ENCODE data around the gene EMSY.

The EMSY gene

GRCh38 chr11:76453248-76453647, 8.4 kb downstream of the EMSY start:
- no peak for DNase-seq (ENCODE audit: low read depth in 1 of 2, low spot score in 1 of 2)

DNA sequence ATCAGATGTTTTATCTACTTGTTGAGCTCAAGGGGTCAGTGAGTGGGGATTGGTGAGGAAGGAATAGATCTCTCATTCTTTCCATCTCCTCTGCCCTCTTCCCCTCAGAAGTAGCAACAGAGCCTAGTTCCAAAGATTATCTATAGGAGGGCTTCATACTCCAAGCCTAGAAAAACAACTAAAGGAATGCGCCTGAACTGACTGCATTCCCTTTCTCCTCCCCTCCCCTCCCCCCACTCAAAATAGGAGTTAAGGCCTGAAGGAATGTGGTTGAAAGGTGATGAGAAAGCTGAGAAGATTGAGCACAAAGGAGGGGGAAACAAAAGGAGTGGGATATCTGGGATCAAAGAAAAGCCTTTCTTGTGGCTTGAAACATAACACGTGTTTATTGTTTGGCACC, 10.5 kb downstream of the EMSY start:
- no peak for DNase-seq (ENCODE audit: low read depth in 1 of 2, low spot score in 1 of 2)

DNA sequence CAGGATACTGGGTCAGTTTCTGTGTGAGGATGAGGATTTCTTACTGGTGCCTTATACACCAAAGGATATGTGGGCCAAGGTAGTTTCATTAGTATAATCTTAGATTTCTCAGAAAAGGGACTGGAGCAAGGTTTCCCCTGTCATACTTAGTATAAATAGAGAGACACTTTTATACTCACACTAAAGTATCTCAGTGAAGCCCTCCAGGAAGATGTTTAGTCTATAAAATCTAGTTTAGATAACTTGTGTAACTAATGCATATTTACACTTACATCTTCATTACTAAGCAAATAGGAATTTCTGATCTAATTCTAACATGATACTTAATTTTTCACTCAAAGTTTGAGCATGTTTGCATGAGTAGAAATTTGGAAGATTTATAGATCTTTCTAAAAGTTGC, 11.1 kb downstream of the EMSY start:
- no peak for DNase-seq (ENCODE audit: low read depth in 1 of 2, low spot score in 1 of 2)

GRCh38 chr11:76456571-76456970, 11.8 kb downstream of the EMSY start:
- no peak for DNase-seq (ENCODE audit: low read depth in 1 of 2, low spot score in 1 of 2)

- DNase-seq (ENCODE audit: low read depth in 1 of 2, low spot score in 1 of 2): no peak
Measured at GRCh38 chr11:76459299-76459698, 14.5 kb downstream of the EMSY start.

GRCh38 chr11:76459846-76460245, 15.0 kb downstream of the EMSY start:
- no peak for DNase-seq (ENCODE audit: low read depth in 1 of 2, low spot score in 1 of 2)

DNA sequence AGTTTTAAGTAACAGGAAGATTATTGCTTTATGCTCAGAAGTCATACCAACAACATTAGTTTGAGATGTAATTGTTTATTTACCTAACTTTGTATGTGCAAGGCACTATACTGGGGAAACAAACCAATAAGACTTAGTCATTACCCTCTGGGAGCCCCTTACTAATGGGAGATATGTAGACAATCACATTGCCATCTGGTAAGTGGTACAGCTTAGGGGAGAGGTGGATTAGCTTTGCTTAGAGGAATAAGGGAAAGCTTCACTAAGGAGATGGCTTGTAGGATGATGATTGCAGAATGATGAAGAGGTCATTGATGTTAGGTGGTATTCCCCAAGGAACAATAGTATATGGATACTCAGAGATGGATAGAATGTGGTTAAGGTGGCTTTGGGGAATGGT, 17.5 kb downstream of the EMSY start:
- DNase-seq (ENCODE audit: low read depth in 1 of 2, low spot score in 1 of 2): no peak

- no peak for DNase-seq (ENCODE audit: low read depth in 1 of 2, low spot score in 1 of 2)
Measured at GRCh38 chr11:76465701-76466100, 20.9 kb downstream of the EMSY start.

GRCh38 chr11:76466666-76467065, 21.8 kb downstream of the EMSY start:
- DNase-seq (ENCODE audit: low read depth in 1 of 2, low spot score in 1 of 2): no peak

DNA sequence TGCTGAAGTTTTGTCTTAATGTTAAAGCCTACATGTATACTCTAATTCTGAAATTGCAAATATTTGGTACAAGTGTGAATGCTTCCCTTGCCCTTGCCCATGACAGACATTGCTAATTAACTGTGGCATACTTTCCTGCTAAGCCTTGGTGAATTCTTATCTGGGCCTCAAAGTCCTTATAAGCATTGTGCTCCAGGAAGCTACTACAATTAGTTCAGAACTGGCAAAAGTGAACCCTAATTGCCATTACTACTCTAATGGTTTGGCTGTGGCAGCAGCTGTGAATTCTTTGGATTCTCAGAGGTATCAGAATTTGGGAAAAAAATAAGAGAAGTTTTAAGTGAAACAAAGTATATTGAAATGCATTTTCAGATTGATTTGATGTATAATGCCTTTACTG, 24.3 kb downstream of the EMSY start:
- DNase-seq (ENCODE audit: low read depth in 1 of 2, low spot score in 1 of 2): no peak

- DNase-seq (ENCODE audit: low read depth in 1 of 2, low spot score in 1 of 2): no peak
Measured at GRCh38 chr11:76471382-76471781, 26.6 kb downstream of the EMSY start.

DNA sequence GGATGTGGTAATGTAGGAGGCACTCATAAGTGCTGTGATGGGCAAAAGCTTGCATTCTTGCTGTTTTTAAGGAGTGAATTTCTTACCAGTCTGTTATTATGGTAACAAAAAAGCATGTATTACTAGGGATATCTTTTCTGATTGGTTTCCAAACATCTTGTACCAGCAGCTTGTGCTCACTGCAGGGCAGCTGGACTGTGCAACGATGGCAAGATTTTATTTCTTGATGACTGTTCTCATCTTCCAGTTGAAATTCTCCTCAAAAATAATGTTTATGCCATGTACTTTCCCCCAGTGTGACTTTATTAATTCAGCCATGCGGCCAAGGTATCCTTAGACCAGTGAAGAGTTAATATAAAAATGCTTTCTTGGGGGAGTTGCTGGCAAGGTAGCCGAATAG, 35.4 kb downstream of the EMSY start:
- no peak for DNase-seq (ENCODE audit: low read depth in 1 of 2, low spot score in 1 of 2)

- DNase-seq (ENCODE audit: low read depth in 1 of 2, low spot score in 1 of 2): no peak
Measured at GRCh38 chr11:76491644-76492043, 46.8 kb downstream of the EMSY start.

DNA sequence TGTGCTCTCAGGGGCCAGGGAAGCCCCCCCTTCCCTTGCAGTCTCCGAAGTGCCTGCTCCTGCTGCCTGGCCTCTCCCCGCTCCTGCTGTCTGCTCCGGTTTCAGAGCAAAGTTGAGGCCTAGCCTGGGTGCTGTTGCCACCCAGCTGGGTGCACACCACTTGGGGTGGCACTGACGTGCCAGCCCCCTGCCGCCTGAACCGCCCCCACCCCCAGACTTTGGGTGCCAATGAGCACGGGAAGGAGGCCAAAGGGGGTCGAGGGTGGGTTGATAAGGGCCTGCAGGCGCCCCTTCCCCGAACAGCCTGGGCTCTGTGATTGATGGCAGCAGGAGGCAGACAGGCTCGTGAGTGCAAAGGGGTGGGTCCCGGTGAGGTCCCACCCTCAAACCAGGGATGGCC, 48.2 kb downstream of the EMSY start:
- DNase-seq (ENCODE audit: low read depth in 1 of 2, low spot score in 1 of 2): no peak

GRCh38 chr11:76493626-76494539, 49.1 kb downstream of the EMSY start:
- no peak for DNase-seq (ENCODE audit: low read depth in 1 of 2, low spot score in 1 of 2)

- no peak for DNase-seq (ENCODE audit: low read depth in 1 of 2, low spot score in 1 of 2)
Measured at GRCh38 chr11:76495019-76495418, 50.2 kb downstream of the EMSY start.

GRCh38 chr11:76496174-76496573, 51.4 kb downstream of the EMSY start:
- no peak for DNase-seq (ENCODE audit: low read depth in 1 of 2, low spot score in 1 of 2)

DNA sequence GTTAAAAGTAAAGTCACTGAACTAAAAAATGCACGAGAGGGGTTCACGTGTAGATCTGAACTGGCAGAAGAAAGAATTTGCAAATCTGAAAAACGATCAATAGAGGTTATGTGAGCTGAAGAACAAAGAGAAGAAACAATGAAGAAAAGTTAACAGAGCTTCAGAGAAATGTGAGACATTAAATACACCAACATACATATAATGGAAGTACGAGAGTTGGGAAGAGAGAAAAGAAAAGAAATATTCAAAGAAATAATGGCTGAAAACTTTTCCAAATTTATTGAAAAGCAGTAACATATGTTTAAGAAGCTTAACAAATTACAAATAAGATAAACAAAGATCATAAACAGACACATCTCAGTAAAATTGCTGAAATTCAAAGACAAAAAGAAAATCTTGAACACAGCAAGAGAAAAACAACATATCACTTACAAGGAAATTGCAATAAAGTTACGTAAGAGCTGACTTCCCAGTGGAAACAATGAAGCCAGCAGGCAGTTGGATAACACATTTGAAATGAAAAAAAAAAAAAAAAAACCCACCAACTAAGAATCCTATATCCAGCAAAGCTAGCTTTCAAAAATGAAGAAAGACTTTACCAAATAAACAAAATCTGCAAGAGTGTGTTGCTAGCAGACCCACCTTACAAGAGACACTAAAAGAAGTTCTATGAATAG, 56.8 kb downstream of the EMSY start:
- DNase-seq (ENCODE audit: low read depth in 1 of 2, low spot score in 1 of 2): no peak

DNA sequence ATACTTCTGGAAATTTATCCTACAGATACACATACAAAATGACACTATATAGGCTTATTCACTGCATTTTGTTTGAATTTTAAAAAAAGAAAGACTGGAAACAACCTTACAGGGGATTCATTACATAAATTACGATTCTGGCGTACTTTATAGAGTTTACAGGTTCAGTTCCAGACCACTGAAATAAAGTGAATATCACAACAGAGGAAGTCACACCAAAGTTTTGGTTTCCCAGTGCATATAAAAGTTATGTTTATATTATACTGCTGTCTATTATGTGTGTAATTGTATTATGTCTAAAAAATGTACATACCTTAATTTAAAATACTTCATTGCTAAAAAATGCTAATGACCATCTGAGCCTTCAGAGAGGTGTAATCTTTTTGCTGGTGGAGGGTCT, 62.0 kb downstream of the EMSY start:
- no peak for DNase-seq (ENCODE audit: low read depth in 1 of 2, low spot score in 1 of 2)

DNA sequence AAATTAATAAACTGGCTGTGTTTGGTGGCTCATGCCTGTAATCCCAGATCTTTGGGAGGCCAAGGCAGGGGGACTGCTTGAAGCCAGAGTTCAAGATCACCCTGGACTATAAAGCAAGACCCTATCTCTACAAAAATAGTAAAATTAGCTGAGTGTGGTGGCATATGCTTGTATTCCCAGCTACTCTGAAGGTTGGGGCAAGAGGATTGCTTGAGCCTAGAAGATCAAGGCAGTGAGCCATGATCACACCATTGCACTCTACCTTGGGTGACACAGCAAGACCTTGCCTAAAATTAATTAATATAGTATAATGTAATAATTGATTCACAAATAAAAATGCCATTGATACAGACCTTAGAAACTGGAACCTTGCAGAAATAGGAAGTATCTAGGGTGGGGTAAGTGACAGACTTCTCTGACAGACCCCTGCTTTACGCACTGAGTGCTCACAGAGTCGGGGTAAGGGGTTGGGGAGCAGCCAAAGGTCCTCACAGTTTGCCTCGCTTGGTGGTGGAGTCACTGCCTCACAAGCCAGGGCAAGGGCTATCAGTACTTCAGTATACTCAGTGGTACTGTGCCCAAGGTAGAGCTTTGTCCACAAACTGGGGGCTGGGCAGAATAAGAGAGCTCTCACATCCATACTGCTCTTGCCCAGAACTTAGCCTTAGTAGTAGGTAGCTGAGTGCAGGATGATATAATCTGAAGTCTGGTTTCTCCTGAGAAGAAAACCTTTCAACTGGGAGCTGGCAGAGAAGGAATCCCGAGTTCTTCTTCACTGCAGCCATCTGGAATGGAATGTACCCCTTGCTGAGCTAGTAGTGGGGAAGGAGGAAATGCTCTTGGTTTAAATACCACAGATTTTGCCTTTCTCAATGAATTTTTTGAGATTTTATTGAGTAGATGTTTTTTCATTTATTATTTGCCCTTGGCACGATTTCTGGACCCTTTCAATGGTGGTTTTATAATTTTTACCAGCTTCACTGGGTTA, 65.5 kb downstream of the EMSY start:
- no peak for DNase-seq (ENCODE audit: low read depth in 1 of 2, low spot score in 1 of 2)

DNA sequence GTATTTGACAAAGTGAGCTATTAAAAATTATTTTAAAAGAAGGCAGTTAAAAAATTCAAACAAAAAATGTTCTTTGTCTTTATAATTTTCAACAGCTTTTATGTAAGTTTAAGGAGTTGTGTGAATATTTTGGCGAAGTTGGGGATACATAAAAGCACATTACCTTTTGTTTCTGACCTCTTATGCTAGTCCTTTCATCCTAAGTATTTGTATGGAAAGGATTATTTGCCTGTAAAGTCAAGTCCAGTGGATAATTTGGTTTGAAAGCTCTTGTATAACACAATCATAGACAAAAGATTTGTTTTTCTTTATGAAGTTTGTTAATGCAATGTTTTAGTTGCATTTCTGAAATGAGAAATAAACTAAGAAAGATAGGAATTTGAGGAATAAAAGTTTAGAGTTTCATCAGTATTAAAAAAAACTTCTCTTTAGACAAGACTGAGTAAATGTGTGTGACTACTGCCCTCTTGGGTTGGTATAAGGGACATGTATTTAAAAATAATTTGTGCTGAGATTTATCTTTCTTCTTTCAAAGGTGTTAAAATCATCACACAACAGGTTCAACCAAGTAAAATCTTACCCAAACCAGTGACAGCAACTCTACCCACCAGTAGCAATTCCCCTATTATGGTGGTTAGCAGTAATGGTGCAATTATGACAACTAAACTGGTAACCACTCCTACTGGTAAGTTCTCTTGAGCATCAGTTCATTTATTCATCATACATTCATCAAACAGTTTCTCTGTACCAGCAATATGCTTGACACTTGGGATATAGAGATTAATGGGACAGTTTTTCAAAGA, 68.2 kb downstream of the EMSY start:
- no peak for DNase-seq (ENCODE audit: low read depth in 1 of 2, low spot score in 1 of 2)
